Measurements from ENCODE around the gene RPH3AL.

- TF ChIP-seq CTCF (IDR thresholded peaks at IDR 0.05) (no peak), POLR2A (IDR thresholded peaks at IDR 0.05) (no peak)
Measured at GRCh38 chr17:383771-384621, 31.4 kb upstream of the RPH3AL start.
